ENCODE measurements around the gene CLDN2. TPM values are rescaled to one million over a fixed set of nuclear protein-coding genes. Genes with fewer than 3 reads are reported as not detected.

CLDN2 gene
- total RNA-seq, 4 donors from 2014 or later: 0.11 to 0.17 TPM; not detected in 2

DNA sequence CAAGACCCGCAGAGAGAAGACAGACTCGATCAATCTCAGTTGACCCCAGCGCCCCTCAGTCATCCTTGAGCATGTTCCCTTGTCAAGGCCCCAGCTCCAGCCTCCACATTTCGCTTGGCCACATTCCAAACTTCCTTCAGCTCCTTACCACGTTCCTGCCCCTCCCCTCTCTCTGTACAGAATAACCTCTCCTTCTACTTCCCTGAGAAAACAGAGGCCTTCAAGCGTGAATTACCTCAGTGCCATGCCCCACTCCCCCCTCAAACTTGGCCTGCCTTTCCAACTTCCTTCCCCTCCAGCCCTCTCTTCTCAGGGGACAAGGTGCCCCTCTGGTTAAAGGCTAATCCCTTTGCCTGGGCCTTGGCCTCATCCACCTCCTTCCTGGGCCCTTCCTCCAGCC, 13.8 kb upstream of the CLDN2 start:
- intact Hi-C loops (cut with DNase I): no loop called here
- peaks cover 0 to 15% (median 4%) of the 10 kb centered on the region in 4 donors for H3K4me1 ChIP-seq
- H3K9me3 ChIP-seq: no peaks in the 10 kb centered on the region
- no peaks in the 10 kb centered on the region for H3K36me3 ChIP-seq
- 66% methylated on average over 6 of the region's 6 CpGs for WGBS
- TF ChIP-seq CTCF (IDR thresholded peaks at IDR 0.05) (no peak), POLR2A (IDR thresholded peaks at IDR 0.05; ENCODE audit: low read depth) (no peak), POLR2AphosphoS5 (IDR thresholded peaks at IDR 0.05) (no peak), EP300 (IDR thresholded peaks at IDR 0.05) (no peak)
- H3K4me3 ChIP-seq: no peak overlapping the region
- no peak for DNase-seq (ENCODE audit: extremely low spot score)
- H3K27ac ChIP-seq (replicated peaks in 1 of 4): no peak overlapping the region
- H3K27me3 ChIP-seq: no peaks in the 10 kb centered on the region

DNA sequence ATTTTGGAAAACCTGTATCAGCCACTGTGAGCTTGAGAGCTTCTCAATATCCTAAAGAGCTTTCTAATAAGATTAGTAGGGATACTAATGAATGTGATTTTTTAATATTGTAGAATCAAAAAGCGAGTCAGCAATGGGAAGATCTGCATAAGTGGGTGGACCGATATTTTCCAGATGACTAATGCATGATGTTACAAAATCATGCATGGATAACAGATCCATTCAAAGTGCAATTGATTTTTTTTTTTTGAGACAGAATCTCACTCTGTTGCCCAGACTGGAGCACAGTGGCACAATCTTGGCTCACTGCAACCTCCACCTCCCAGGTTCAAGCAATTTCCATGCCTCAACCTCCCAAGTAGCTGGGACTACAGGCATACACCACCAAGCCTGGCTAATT, 7.3 kb upstream of the CLDN2 start:
- Histone ChIP-seq H3K27ac (replicated peaks in 1 of 4) (no peak overlapping the region), H3K9me3 (no peaks in the 10 kb centered on the region), H3K4me3 (no peak overlapping the region), H3K4me1 (no peaks in the 10 kb centered on the region), H3K36me3 (no peaks in the 10 kb centered on the region), H3K27me3 (no peaks in the 10 kb centered on the region)
- 69% methylated on average over 2 of the region's 2 CpGs for WGBS
- intact Hi-C loops (cut with DNase I): no loop called here
- DNase-seq (ENCODE audit: extremely low spot score): no peak
- TF ChIP-seq EP300 (IDR thresholded peaks at IDR 0.05): no peak
- no peak for TF ChIP-seq POLR2A (IDR thresholded peaks at IDR 0.05; ENCODE audit: low read depth)
- TF ChIP-seq CTCF (IDR thresholded peaks at IDR 0.05): no peak
- TF ChIP-seq POLR2AphosphoS5 (IDR thresholded peaks at IDR 0.05): no peak

GRCh38 chrX:106917830-106918500, 2.2 kb upstream of the CLDN2 start:
- Histone ChIP-seq H3K4me3 (no peak overlapping the region), H3K27ac (replicated peaks in 1 of 4) (no peak overlapping the region), H3K4me1 (no peaks in the 10 kb centered on the region), H3K36me3 (no peaks in the 10 kb centered on the region), H3K27me3 (no peaks in the 10 kb centered on the region), H3K9me3 (no peaks in the 10 kb centered on the region)
- intact Hi-C loops (cut with DNase I): no loop called here
- 50% methylated on average over 5 of the region's 6 CpGs for WGBS
- no peak for DNase-seq (ENCODE audit: extremely low spot score)
- TF ChIP-seq EP300 (IDR thresholded peaks at IDR 0.05): no peak
- TF ChIP-seq CTCF (IDR thresholded peaks at IDR 0.05): no peak
- TF ChIP-seq POLR2AphosphoS5 (IDR thresholded peaks at IDR 0.05): no peak

GRCh38 chrX:106921637-106922036, 1.4 kb downstream of the CLDN2 start:
- Histone ChIP-seq H3K27me3 (no peaks in the 10 kb centered on the region), H3K27ac (replicated peaks in 1 of 4) (no peak overlapping the region)
- 71% methylated on average over 2 of the region's 2 CpGs for WGBS

More at GRCh38 chrX:106921637-106922036, 1.4 kb downstream of the CLDN2 start:
- intact Hi-C loops (cut with DNase I): no loop called here
- Histone ChIP-seq H3K9me3 (no peaks in the 10 kb centered on the region), H3K4me1 (no peaks in the 10 kb centered on the region), H3K36me3 (no peaks in the 10 kb centered on the region), H3K4me3 (no peak overlapping the region)
- no peak for TF ChIP-seq EP300 (IDR thresholded peaks at IDR 0.05)
- no peak for TF ChIP-seq POLR2A (IDR thresholded peaks at IDR 0.05; ENCODE audit: low read depth)
- TF ChIP-seq POLR2AphosphoS5 (IDR thresholded peaks at IDR 0.05): no peak
- TF ChIP-seq CTCF (IDR thresholded peaks at IDR 0.05): no peak
- no peak for DNase-seq (ENCODE audit: extremely low spot score)
